Mesothelial cell of epicardium (in vitro differentiated cells): ENCODE results near the gene ITPR2. TPM values are rescaled to one million over a fixed set of nuclear protein-coding genes. Genes with fewer than 3 reads are reported as not detected.
"Not testable (repeated sequence)": the region's sequence is repeated elsewhere in the genome, so short reads cannot be mapped to it uniquely, and the experiment has no call there.

Source experiments
- DNase-seq, 2 experiments: peaks; one replicate each; pipeline ENCODE4 v3.0.0; 2021; ENCODE audit warnings: low spot score in 2 of 2; ENCODE audit not compliant: unreplicated experiment in 2 of 2
- H3K27ac Mint-ChIP-seq: 2 replicates; pipeline ENCODE4 v1.8.0; 2021; ENCODE audit warnings: mixed read lengths
- H3K27me3 Mint-ChIP-seq: 2 replicates; pipeline ENCODE4 v1.8.0; 2021; ENCODE audit warnings: low read depth, mixed read lengths
- H3K36me3 Mint-ChIP-seq: 2 replicates; pipeline ENCODE4 v1.8.0; 2021; ENCODE audit warnings: mixed read lengths
- H3K4me1 Mint-ChIP-seq: 2 replicates; pipeline ENCODE4 v1.8.0; 2021; ENCODE audit warnings: mixed read lengths
- H3K4me3 Mint-ChIP-seq: 2 replicates; pipeline ENCODE4 v1.8.0; 2021; ENCODE audit warnings: mild to moderate bottlenecking, moderate library complexity, mixed read lengths
- H3K9me3 Mint-ChIP-seq: 2 replicates; pipeline ENCODE4 v1.8.0; 2021; ENCODE audit warnings: mixed read lengths
- CTCF ChIP-seq: fragments of 200-600 bp; sonication (generic); IDR thresholded peaks from one replicate; pipeline ENCODE4 v1.5.0; 2021; ENCODE audit warnings: antibody characterized with exemption; ENCODE audit not compliant: unreplicated experiment
- total RNA-seq: library from RNA; stranded (reverse); gene quantifications from 3 replicates; pipeline ENCODE4 v1.2.1, GENCODE V29; 2021

ITPR2 gene
- total RNA-seq, 1 donor from 2014 or later: 62.3 TPM

GRCh38 chr12:26867080-26867479, 34.1 kb upstream of the ITPR2 start:
- Mint-ChIP-seq H3K36me3 (no peaks in the 10 kb centered on the region), H3K4me3 (no peak overlapping the region), H3K27me3 (no peaks in the 10 kb centered on the region), H3K4me1 (peaks cover 15% of the 10 kb centered on the region), H3K27ac (no peak overlapping the region), H3K9me3 (no peaks in the 10 kb centered on the region)
- no peak for TF ChIP-seq CTCF
- no peak for DNase-seq

- H3K4me1 Mint-ChIP-seq: no peaks in the 10 kb centered on the region
- H3K9me3 Mint-ChIP-seq: no peaks in the 10 kb centered on the region
- H3K27me3 Mint-ChIP-seq: no peaks in the 10 kb centered on the region
- TF ChIP-seq CTCF: no peak
- no peak overlapping the region for H3K4me3 Mint-ChIP-seq
- H3K36me3 Mint-ChIP-seq: no peaks in the 10 kb centered on the region
- DNase-seq: no peak
- no peak overlapping the region for H3K27ac Mint-ChIP-seq
Measured at GRCh38 chr12:26863515-26863914, 30.5 kb upstream of the ITPR2 start.

- H3K4me3 Mint-ChIP-seq, H3K36me3 Mint-ChIP-seq, H3K9me3 Mint-ChIP-seq, H3K27ac Mint-ChIP-seq, H3K4me1 Mint-ChIP-seq, H3K27me3 Mint-ChIP-seq, DNase-seq: not testable (repeated sequence)
Measured at GRCh38 chr12:26862787-26863186, 29.8 kb upstream of the ITPR2 start.

GRCh38 chr12:26861690-26862089, 28.7 kb upstream of the ITPR2 start:
- Mint-ChIP-seq H3K9me3 (no peaks in the 10 kb centered on the region), H3K4me1 (no peaks in the 10 kb centered on the region), H3K27me3 (no peaks in the 10 kb centered on the region), H3K27ac (no peak overlapping the region), H3K4me3 (no peak overlapping the region), H3K36me3 (no peaks in the 10 kb centered on the region)
- no peak for TF ChIP-seq CTCF
- no peak for DNase-seq

- H3K4me1 Mint-ChIP-seq: no peaks in the 10 kb centered on the region
- H3K9me3 Mint-ChIP-seq: no peaks in the 10 kb centered on the region
- no peak for TF ChIP-seq CTCF
- DNase-seq: no peak
- H3K27me3 Mint-ChIP-seq: no peaks in the 10 kb centered on the region
- H3K36me3 Mint-ChIP-seq: no peaks in the 10 kb centered on the region
- H3K27ac Mint-ChIP-seq: peak overlapping the region; percentile 59
- H3K4me3 Mint-ChIP-seq: no peak overlapping the region
Measured at GRCh38 chr12:26857465-26858176, 24.6 kb upstream of the ITPR2 start.

- no peaks in the 10 kb centered on the region for H3K9me3 Mint-ChIP-seq
- H3K27me3 Mint-ChIP-seq: no peaks in the 10 kb centered on the region
- H3K4me3 Mint-ChIP-seq: no peak overlapping the region
- TF ChIP-seq CTCF: no peak
- no peaks in the 10 kb centered on the region for H3K36me3 Mint-ChIP-seq
- H3K27ac Mint-ChIP-seq: no peak overlapping the region
- no peaks in the 10 kb centered on the region for H3K4me1 Mint-ChIP-seq
- DNase-seq: no peak
Measured at GRCh38 chr12:26855337-26855736, 22.3 kb upstream of the ITPR2 start.
